Endothelial cell of umbilical vein (primary cell): ENCODE results near the gene CACNB1. TPM values are rescaled to one million over a fixed set of nuclear protein-coding genes. Genes with fewer than 3 reads are reported as not detected.

Source experiments
- BruUV-seq: library from RNA; stranded (reverse); fragments of 400-500 nt; replicated peaks from 2 replicates; lab custom pipeline; 2021; lab: Mats Ljungman, UMichigan
- CTCF ChIA-PET: fragments of 300-600, 350-600 bp; sonication (Branson Sonifier 250); formaldehyde crosslinking; loops from one replicate; lab custom pipeline; 2021; ENCODE audit warnings: antibody characterized with exemption, inconsistent platforms; lab: Charles Lee
- POLR2A ChIA-PET: fragments of 300-600, 350-600 bp; sonication (Branson Sonifier 250); formaldehyde crosslinking; loops from one replicate; lab custom pipeline; 2021; ENCODE audit warnings: antibody characterized with exemption, inconsistent platforms; lab: Charles Lee
- DNase-seq: peaks from one replicate; pipeline ENCODE4 v3.0.0-alpha.2; 2011; ENCODE audit warnings: low read depth, low spot score
- FAIRE-seq: peaks from 2 replicates; lab custom pipeline; 2011; peaks lifted over from hg19 to GRCh38; lab: Jason Lieb, UNC
- H2AFZ ChIP-seq: 2 replicates; pipeline ENCODE4 v1.6.0; 2012; ENCODE audit warnings: low read depth, low read length, control low read depth, inconsistent platforms
- H3K27ac ChIP-seq: 2 replicates; pipeline ENCODE4 v1.5.1; 2011; ENCODE audit warnings: low read depth, mild to moderate bottlenecking, control low read depth, low read length, moderate library complexity; ENCODE audit not compliant: insufficient read depth
- H3K27me3 ChIP-seq, 2 experiments: 2 replicates each; pipeline versions ENCODE4 v1.6.0 to v1.6.1; 2011; ENCODE audit warnings: low read length in 2 of 2, mixed read lengths in 1 of 2; ENCODE audit not compliant: control insufficient read depth in 2 of 2, insufficient read depth in 2 of 2
- H3K36me3 ChIP-seq, 2 experiments: 2 replicates in 1 of 2; 3 replicates in 1 of 2; pipeline ENCODE4 v1.5.1; 2011; ENCODE audit warnings: low read length in 2 of 2, mild to moderate bottlenecking in 1 of 2, moderate library complexity in 1 of 2; ENCODE audit not compliant: control insufficient read depth in 2 of 2, insufficient read depth in 2 of 2; ENCODE audit errors: extremely low read depth in 1 of 2
- H3K4me1 ChIP-seq: 3 replicates; pipeline ENCODE4 v1.5.1; 2011; ENCODE audit warnings: mild to moderate bottlenecking, low read length; ENCODE audit not compliant: control insufficient read depth, insufficient read depth; ENCODE audit errors: extremely low read depth
- H3K4me2 ChIP-seq: 2 replicates; pipeline ENCODE4 v1.6.1; 2011; ENCODE audit warnings: low read length, control low read depth, mixed read lengths; ENCODE audit not compliant: insufficient read depth
- H3K4me3 ChIP-seq, 3 experiments: fragments of 200-600 bp in 1 of 3; sonication (generic), shearing (Covaris generic) in 1 of 3; replicated peaks in 1 of 3; 2 replicates each; pipeline ENCODE4 v1.5.1; 2011 to 2016; ENCODE audit warnings: control low read depth in 3 of 3, low read length in 3 of 3, mild to moderate bottlenecking in 2 of 3, inconsistent platforms in 1 of 3, low read depth in 1 of 3, moderate library complexity in 1 of 3; ENCODE audit not compliant: insufficient read depth in 1 of 3
- H3K79me2 ChIP-seq: 2 replicates; pipeline ENCODE4 v1.6.0; 2012; ENCODE audit warnings: low read length, inconsistent platforms; ENCODE audit not compliant: control insufficient read depth, insufficient read depth
- H3K9ac ChIP-seq: replicated peaks from 2 replicates; pipeline ENCODE3; 2011; ENCODE audit warnings: low read length, control low read depth; ENCODE audit not compliant: insufficient read depth; ENCODE audit errors: extremely low read depth
- H3K9me1 ChIP-seq: replicated peaks from 3 replicates; pipeline ENCODE4 v1.6.0; 2011; ENCODE audit warnings: mild to moderate bottlenecking, low read length; ENCODE audit not compliant: control insufficient read depth, insufficient read depth; ENCODE audit errors: extremely low read depth
- H3K9me3 ChIP-seq: replicated peaks from 2 replicates; pipeline ENCODE4 v1.5.1; 2012; ENCODE audit warnings: low read length, inconsistent platforms; ENCODE audit not compliant: control insufficient read depth, insufficient read depth
- H4K20me1 ChIP-seq: replicated peaks from 2 replicates; pipeline ENCODE3; 2011; ENCODE audit warnings: mild to moderate bottlenecking, low read length; ENCODE audit not compliant: control insufficient read depth, insufficient read depth; ENCODE audit errors: extremely low read depth
- EZH2 ChIP-seq: IDR thresholded peaks from 2 replicates; pipeline ENCODE4 v1.6.1; 2012; ENCODE audit warnings: borderline replicate concordance, low read depth, mild to moderate bottlenecking, moderate library complexity, low read length, inconsistent platforms; ENCODE audit not compliant: severe bottlenecking
- FOS ChIP-seq: IDR thresholded peaks from 2 replicates; pipeline ENCODE4 v1.6.1; 2011; ENCODE audit warnings: mild to moderate bottlenecking, low read length, moderate library complexity, borderline replicate concordance; ENCODE audit not compliant: insufficient read depth
- GATA2 ChIP-seq: IDR thresholded peaks from 2 replicates; pipeline ENCODE4 v1.7.0; 2011; ENCODE audit warnings: low read depth, mild to moderate bottlenecking, moderate library complexity, mixed read lengths, low read length; ENCODE audit not compliant: insufficient read length, insufficient read depth
- JUN ChIP-seq: IDR thresholded peaks from 2 replicates; pipeline ENCODE4 v1.6.1; 2011; ENCODE audit warnings: borderline replicate concordance, low read depth; ENCODE audit not compliant: insufficient read length, insufficient read depth
- MYC ChIP-seq: IDR thresholded peaks from one replicate; pipeline ENCODE4 v1.6.1; 2011; ENCODE audit warnings: mild to moderate bottlenecking, low read depth, low read length
- POLR2A ChIP-seq: IDR thresholded peaks from 2 replicates; pipeline ENCODE4 v1.6.1; 2012; ENCODE audit warnings: low read depth, mild to moderate bottlenecking, control low read depth, low read length
- POLR2AphosphoS5 ChIP-seq: IDR thresholded peaks from 2 replicates; pipeline ENCODE4 v1.6.1; 2012; ENCODE audit warnings: low read depth, mild to moderate bottlenecking, control low read depth, low read length, moderate library complexity; ENCODE audit not compliant: insufficient read depth
- dilution Hi-C: fragments of 300-500 bp; cut with MboI; formaldehyde crosslinking; loops from one replicate; pipeline ENCODE4 v1.15.0; 2019; ENCODE audit warnings: low sequenced_read_pairs; ENCODE audit not compliant: extremely low pct_ligation_motif_present
- intact Hi-C: fragments of 100-400 bp; cut with micrococcal nuclease; formaldehyde crosslinking; loops from one replicate; pipeline ENCODE4 v1.10.0; 2022
- polyA plus RNA-seq, 4 experiments: library from polyadenylated mRNA; depleted of rRNA in 3 of 4; stranded (reverse) in 3 of 4; unstranded in 1 of 4; fragments of >200 nt; gene quantifications; 2 replicates each; pipeline versions ENCODE4 v1.2.1 to v1.2.3, GENCODE V29; 2011 to 2012; ENCODE audit warnings: missing spikeins in 1 of 4
- total RNA-seq: library from RNA; stranded (reverse); gene quantifications from 2 replicates; pipeline ENCODE4 v1.2.3, GENCODE V29; 2021
- TF ChIP-seq, protein P1 (sequence below): IDR thresholded peaks from 2 replicates; pipeline ENCODE4 v1.6.1; 2011; ENCODE audit not compliant: insufficient read depth, insufficient read length
- TF ChIP-seq, protein P2 (sequence below), 2 donors: IDR thresholded peaks; 1 replicate in 1 of 2; 2 replicates in 1 of 2; pipeline ENCODE4 v1.5.1; 2011; ENCODE audit warnings: low read length in 2 of 2, mild to moderate bottlenecking in 2 of 2, moderate library complexity in 2 of 2, control low read depth in 1 of 2, inconsistent platforms in 1 of 2, low read depth in 1 of 2; ENCODE audit not compliant: insufficient read depth in 1 of 2; ENCODE audit errors: extremely low read depth in 1 of 2

Gene CACNB1
- total and polyA plus RNA-seq, 2 donors (not counting 3 experiments of a cell fraction or from before 2014, with no cell fraction given) = 4.7 to 12.3 TPM

DNA sequence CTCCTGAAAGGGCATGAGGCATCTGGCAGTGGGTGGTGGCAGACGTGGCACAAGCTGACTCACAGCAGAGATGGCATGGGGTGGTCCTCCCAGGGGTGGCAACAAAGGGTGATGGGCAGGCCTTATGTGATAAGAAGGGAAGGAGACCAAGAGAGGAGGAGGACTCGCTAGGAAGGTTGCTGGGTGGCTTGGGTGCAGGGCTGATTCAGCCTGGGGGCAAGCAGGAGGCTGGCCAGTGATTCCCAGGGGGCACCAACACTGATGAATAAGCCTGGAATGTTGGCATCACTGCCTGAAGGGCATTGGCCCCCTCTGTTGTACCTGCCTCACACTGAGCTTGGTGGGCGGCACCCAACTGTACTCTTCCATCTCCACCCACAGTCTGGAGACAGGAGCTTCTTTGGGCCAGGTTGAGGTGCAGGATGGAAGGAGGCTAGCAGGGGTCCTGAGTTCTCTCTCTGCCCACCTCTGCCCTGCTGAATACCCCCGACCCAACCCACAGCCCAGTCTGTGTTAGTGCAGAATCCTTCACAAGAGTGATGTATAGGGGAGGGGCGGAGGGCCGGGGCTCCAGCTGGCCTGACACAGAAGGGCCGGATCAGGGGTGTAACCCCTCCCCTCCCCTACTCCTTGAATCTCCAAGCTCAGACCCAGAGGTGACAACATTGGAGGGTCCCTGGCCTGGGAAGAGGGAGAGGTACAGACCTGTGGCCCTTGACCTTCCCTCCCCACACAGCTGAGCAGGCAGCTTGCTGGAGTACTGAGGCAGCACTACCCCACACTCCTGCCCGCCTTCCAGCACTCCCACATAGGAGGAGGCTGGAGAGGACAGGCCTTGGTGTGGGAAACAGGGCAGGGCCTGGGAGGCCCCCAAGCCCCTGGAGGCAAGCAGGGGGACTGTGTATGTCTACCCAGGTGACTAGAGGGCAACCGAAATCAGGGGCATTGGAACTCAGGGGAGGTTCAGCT lies 25.7 kb upstream of the CACNB1 start:
- no peaks in the 10 kb centered on the region for H3K9me1 ChIP-seq
- no peak overlapping the region for H3K9ac ChIP-seq
- no peaks in the 10 kb centered on the region for H3K79me2 ChIP-seq
- H4K20me1 ChIP-seq = no peaks in the 10 kb centered on the region
- H2AFZ ChIP-seq = no peak overlapping the region
- H3K27me3 ChIP-seq = peaks cover 33 to 39% of the 10 kb centered on the region in 2 experiments
- no peak overlapping the region for H3K4me2 ChIP-seq
- intact Hi-C loops (no loop called here), dilution Hi-C loops (no loop called here)
- FAIRE-seq (no peak), DNase-seq (no peak)
- no peaks in the 10 kb centered on the region for H3K36me3 ChIP-seq
- no peaks in the 10 kb centered on the region for H3K9me3 ChIP-seq
- no TSS peak for BruUV-seq
- TF ChIP-seq FOS (no peak), JUN (no peak), POLR2A (no peak), EZH2 (no peak), POLR2AphosphoS5 (no peak), MYC (no peak), GATA2 (no peak)
- TF ChIP-seq, protein P1, sequence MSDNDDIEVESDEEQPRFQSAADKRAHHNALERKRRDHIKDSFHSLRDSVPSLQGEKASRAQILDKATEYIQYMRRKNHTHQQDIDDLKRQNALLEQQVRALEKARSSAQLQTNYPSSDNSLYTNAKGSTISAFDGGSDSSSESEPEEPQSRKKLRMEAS = no peak
- TF ChIP-seq, protein P2, sequence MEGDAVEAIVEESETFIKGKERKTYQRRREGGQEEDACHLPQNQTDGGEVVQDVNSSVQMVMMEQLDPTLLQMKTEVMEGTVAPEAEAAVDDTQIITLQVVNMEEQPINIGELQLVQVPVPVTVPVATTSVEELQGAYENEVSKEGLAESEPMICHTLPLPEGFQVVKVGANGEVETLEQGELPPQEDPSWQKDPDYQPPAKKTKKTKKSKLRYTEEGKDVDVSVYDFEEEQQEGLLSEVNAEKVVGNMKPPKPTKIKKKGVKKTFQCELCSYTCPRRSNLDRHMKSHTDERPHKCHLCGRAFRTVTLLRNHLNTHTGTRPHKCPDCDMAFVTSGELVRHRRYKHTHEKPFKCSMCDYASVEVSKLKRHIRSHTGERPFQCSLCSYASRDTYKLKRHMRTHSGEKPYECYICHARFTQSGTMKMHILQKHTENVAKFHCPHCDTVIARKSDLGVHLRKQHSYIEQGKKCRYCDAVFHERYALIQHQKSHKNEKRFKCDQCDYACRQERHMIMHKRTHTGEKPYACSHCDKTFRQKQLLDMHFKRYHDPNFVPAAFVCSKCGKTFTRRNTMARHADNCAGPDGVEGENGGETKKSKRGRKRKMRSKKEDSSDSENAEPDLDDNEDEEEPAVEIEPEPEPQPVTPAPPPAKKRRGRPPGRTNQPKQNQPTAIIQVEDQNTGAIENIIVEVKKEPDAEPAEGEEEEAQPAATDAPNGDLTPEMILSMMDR (IDR thresholded peaks at IDR 0.05; ENCODE audit: extremely low read depth in 1 of 2, insufficient read depth in 1 of 2, low read depth in 1 of 2, low read length in 2 of 2) = no peak
- ChIA-PET POLR2A (no interaction called here), CTCF (interaction anchor here (0.8 to 3.8 kb wide), 6 partner anchors 9 to 59 kb away, joined by 4 to 15 read pairs (median 6); no protein-coding TSS in a partner anchor)
- peaks cover 9% of the 10 kb centered on the region for H3K4me1 ChIP-seq
- H3K27ac ChIP-seq = no peak overlapping the region
- no peak overlapping the region for H3K4me3 ChIP-seq
